ENCODE results near the gene LAMC1.

Gene LAMC1

DNA sequence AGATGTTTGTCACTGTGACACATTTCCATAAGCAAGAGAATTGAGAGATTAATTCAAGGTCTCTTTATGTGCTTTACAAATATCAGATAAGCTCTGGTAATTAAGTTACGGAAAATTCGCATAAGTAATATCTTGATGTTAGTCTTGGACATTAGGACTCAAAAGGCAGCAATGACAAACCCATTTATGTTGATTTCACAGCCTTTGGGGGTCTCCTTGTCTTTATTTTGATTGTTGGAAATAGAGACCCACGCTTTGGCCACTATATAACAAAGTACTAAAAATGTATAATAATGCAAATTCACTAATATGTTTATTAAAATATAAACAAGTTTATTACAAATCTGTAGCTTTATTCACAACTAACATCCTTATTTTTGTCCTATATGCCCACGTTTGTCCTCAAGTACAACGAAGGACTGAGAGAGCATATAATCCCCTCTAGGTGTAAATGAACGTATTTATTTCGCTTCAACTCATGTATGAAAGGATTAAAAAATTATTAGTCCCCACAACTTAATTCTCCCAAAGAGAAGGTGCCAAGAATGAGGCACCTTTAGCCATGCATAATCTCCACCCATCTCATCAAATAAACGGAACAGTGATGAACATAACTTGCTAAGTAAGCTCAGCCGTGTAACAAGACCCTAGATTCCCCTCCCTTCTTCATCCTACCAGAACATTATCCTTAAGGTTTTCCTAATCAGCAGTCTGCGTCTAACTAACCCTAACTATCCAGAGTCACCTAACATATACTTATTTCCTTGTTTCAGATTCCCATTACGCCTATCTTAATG lies 1.6 kb upstream of the LAMC1 start:
- DNase-seq, result no peak

DNA sequence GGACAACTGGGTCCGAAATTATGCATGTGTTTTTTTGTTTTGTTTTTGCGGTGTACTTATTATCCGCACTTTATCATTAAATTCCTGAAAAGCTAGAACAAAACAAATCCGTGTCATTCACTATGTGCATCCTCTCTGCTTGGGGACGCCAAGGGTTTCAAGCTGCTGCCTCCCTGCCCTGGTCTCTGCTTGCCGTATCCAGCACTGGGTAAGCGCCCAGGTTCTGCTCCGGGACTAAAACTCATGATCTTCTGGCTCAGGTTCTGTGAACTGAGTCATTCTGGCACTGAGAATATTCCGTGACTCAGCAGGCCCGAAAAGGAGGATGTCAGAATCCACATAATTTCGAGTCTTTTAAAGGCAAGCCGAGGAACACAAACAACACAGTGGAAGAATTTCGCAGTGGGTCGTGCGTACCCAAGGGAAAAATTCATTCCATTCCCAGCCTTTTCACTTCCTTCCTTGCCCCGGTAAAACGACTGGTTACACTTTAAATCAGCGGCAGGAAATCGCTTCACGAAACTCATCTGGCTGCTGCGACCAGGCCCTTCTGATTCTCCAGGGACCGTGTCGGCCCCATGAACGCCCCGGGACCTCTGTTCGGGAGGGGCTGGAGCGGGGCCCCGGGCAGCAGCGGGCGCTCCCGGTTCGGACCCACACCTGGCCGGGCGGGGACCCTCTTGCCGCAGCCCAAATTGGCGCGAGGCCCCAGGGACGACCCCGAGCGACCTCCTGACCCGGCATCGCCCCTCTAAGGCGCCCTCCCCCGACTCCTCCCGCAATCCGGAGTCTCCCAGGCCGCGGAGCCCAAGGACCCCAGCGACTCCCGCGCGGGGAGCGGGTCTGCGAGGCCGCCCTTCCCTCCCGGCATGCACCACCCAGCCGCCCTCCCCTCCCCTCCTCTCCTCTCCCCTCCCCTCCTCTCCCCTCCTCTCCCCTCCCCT lies 746 bp upstream of the LAMC1 start:
- no peak for DNase-seq

DNA sequence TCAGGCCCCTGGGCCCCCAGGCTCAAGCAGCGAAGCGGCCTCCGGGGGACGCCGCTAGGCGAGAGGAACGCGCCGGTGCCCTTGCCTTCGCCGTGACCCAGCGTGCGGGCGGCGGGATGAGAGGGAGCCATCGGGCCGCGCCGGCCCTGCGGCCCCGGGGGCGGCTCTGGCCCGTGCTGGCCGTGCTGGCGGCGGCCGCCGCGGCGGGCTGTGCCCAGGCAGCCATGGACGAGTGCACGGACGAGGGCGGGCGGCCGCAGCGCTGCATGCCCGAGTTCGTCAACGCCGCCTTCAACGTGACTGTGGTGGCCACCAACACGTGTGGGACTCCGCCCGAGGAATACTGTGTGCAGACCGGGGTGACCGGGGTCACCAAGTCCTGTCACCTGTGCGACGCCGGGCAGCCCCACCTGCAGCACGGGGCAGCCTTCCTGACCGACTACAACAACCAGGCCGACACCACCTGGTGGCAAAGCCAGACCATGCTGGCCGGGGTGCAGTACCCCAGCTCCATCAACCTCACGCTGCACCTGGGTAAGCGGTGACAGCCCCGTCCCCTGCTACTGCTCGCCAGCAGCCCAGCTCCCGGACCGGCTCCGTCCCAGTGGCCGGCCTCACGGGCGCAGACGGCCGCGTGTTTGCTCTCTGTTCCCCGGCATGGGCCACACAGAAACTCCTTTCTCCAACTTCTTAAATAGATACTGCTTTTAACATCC lies 539 bp downstream of the LAMC1 start:
- peak; percentile 20 for DNase-seq

DNA sequence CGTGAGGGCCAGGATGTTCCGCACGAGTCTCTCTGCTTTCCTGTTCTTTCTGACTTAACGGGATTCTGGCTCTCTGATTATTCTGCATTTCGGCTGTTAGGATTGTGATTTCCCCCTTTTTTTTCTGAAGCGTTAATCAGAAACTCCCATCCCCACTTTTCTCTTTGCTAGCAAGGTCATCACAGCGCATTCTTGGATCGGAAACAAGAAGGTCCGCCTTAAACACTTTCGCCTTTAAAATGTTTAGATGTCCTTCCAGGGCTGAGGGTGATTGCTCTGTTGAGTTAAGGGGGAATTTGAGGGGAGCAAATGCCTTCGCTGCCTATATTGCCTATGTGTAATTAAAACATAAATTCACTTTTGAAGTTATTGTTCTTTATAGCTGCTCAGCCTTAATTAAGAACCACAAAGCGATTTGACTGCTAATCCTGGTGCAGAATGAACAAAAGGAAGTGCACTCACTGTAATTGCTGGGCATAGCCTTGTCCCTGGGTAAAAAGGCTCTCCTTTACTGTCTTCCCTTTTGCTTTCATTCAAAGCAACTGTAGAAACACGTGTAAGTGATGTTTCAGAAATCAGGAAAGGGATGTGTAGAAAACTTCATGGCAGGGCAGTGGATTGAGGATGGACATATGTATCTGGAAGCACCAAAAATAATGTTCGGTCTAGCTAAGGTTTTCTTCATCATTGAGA lies 1.2 kb downstream of the LAMC1 start:
- no peak for DNase-seq

DNA sequence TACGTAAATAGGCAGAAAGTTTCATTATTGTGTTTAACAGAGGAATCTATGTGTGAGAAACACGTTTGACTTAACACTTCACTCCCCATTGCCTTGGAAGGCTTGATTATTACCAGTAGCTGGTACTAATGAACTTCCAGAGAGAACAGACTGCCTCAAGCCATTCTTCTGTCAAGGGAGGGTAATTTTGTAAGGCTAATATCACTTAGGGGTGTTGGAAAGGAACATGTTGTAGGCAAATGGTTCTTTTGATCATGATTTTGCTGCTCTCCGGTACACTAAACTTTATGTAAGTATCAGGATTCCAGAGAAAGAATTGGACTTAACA lies 1.8 kb downstream of the LAMC1 start:
- DNase-seq, result no peak

DNA sequence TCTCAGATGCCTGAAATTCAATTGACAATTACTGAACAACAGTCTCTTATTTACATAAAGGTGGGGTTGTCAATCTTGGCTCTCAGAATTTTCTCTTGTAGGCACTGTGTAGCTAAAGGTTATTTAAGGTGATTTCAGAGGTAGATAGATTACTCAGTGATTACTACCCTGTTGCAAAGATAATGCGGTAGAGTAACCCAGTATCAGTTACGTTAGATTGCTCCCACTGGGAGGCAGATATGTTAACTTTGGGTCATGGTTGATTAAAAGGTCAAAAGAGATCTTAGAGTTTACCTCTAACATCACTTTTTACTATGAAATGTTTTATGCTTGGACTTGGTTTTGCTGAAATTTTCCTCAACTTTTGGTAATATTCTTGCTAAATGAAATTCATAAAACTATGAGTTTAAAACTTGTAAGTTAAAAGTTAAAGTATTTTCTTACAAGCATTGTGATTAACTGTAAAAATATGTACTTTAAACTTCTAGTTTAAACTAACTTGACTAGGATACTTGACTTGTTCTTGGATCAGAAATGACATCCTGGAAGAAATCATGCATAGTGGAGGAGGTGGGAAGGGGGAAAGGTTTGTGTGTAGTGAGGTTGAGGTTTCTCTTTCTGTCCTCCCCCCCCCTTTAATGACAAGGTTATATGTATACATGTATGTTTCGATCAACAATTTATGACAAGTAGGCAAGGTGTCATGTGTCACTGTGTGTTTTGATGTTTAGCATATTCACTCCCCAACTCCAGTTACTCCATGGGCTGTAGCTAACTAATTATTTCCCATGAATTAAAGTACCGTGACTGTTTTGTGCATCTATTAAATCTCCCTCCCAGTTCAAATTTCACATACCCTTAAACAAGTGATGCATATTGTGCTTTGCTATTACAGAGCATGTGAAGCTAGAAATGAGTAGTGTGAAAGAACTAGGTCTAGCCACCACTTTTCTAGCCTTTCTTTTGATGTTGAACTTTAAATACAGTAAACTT lies 2.9 kb downstream of the LAMC1 start:
- DNase-seq, result peak; percentile 5

DNA sequence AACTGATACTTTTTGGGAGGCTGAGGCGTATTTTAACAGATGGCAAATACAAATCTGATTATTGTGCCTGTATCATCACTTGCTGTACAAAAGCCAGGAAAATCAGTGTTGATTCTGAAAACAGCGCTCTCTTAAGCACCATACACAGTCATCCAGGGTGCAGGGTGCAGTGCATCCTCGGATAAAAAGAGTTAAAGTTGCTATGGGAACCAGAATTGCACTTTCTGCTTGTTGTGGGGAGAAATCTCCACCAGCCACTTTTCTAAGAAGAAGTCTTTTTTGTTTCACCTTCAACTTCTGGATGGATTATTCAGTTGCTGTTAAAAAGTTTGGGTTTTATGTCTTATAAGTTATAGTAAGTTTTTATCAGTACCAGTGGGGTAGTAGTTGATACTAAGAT lies 3.8 kb downstream of the LAMC1 start:
- no peak for DNase-seq

DNA sequence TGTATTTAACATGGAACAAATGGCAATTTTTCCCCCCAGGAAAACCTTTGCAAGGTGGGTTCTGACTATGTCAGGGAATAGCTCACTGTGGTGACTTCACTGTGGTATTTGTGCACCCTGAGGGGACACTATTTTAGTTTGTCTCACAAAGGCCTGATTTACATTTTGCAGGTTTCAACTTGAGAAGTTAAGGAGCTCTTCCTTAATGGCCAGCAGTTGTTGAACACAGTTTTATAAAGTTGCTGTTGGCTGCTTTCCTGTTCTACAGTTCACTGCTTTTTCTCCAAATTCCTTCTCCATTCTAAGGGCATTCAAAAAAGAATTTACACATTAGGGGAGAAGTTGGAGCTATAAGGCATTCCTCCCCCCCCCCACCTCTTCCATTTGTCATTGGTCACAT lies 4.6 kb downstream of the LAMC1 start:
- DNase-seq, result no peak

DNA sequence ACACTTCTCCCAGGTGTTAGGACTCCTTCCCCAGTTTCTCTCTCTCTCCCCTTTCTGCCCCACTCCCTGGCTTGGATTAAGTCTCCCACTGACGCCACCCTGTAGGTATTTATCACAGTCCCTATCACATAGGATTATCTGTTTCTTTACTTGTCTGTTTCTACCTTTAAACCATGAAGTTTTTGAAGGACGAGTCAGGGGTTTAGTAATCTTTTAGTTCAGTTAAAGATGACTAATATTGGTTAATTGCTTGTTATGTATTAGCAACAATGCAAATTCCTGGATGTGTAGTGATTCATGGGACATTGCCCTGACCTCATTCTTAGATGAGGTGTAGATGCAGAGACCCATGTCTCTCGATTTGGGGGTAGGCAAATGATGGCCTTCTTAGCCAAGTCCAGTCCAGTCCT lies 6.4 kb downstream of the LAMC1 start:
- no peak for DNase-seq

DNA sequence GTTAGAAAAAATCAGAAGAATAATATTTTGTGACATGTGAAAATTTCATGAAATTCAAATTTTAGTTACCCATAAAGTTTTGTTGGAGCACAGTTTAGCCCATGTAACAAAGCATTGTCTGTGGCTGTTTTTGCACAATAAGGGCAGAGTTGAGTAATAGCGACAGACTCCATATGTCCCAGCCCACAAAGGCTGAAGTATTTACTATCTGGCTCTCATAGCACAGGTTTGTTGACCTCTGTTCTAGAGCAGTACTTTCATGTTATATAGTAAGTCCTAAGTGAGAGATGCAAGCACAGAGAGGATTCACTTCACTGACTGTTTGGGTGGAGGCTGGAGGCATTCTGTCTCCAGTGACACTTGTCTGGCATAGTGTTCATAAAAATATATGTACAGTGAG lies 6.8 kb downstream of the LAMC1 start:
- no peak for DNase-seq

DNA sequence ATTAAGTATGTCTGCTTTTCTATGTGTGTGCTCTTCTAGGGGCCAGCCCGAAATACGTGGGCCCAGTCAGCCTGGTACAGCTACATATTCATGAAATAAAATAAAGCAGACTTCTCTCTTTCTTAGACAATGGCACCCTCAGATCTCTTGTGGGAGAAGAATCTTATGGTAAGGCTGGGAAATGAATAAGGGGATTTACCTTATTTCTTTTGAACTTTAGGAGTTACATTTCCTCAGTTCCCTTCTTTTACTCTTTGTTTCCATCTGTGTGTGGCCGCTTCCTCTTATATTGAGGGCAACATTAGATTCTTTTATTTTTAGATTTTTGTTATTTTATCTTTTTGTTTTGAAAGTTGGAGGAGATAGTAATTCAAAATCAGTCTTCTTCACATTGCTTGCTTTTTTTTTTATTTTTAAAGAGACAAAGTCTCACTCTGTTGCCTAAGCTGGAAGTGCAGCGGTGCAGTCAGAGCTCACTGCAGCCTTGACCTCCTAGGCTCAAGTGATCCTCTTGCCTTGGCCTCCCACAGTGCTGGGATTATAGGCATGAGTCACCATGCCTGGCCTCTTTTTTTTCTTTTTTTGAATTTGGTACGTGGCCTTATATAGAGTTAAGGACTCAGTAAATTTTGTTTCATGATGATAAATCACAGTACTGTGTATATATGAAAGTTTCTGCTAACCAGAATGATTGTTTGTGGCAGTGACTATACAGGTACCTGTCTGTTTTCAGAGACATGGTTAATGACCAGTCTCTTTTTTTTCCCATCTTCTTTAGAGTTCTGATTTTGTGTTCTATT lies 9.1 kb downstream of the LAMC1 start:
- no peak for DNase-seq

DNA sequence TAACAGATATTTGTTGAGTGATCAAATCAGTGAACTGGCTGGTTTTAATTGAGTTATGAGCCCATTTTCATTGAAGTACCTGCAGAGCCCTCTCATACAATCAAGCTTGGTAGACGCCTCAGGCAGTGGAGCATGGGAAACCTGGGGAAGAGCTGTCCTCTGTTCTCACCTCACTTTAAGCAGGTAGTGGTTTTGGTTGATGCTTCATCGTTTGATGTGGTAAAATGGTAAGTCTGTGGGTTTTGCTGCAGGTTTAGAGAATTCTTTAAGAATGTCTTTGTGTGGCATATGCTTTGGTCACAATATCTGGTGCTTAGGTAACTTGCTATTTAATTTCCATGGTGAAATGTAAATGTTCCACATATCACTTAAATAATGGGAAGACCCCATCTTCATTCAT lies 10.0 kb downstream of the LAMC1 start:
- DNase-seq, result no peak

DNA sequence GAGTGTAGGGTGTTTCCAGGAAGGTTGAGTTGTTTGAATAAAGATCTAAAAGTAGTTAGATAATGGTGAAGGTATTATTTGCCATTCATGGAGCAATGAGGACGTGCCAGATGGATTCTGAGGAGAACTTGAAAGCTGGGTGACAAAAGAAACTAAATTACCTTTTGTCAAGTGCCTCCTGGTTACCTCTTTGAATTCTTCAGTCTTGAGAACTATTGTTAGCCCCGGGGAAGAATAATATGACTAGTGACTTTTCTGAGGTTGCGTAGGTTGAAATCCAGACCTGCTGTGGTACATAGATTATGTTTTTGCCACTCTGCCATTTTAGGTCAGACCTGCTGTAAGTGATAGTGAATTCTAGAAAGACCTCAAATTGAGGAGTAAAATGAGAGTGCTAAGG lies 11.5 kb downstream of the LAMC1 start:
- no peak for DNase-seq

DNA sequence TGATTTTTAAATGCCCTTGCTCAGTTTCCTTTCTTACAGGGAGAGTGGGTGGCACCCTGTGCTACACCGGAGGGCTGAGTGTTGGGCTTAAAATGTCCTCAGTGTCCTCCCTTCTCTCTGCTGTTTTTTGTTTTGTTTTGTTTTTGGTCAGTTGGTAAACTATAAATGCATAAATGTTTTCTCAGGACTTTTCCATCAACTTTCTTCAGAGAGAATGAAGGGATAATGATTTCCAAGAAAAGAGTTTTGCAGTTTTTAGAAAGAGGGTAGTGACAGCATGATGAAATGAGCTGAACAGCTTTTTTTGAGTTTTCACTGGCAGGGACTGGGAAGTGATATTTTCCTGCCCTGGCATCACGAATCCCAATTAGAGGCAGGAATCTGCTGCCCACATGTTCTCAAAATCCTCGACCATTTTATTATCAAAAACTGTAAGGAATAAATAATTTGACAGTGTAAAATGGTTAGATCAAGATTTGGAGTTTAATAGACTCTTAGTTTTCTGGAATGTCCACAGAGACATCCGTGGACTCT lies 15.2 kb downstream of the LAMC1 start:
- DNase-seq, result no peak

DNA sequence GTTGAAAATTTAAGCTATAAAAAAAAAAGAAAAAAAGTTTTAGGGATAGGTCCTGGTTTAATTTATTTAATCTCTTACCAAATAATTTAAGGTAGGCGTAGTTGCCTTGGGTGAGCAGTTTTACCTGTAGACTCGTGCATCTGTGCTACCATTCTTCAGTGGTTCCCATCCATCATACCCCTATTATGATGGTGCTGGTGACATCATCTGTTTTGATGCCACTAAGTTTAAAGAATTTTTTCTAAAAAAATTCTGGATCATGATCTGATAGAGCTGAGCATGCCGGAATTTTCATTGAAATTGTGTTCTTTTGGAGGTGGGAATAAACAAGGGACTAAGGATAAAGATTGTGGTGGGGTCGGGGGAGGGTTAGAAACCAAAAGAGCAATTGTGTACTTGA lies 15.7 kb downstream of the LAMC1 start:
- DNase-seq, result no peak

DNA sequence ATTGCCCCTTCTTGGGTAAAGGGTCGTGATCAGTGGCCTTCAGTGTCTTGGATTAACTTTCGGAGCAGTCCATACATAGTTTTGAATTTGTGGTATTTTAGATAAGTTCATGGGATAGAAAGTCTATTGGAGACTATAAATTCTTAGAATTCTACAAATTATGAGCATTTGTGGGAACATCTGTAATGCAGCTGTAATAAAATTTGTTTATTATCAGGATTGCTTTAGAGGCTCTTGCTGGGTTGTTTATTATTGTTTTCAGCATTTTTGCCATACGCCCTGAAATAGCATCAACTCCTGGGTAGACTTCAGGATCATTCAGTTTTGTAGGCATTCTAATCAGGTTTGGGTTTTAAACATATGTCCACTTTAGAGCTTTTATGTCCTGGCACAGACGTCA lies 16.1 kb downstream of the LAMC1 start:
- DNase-seq, result no peak

DNA sequence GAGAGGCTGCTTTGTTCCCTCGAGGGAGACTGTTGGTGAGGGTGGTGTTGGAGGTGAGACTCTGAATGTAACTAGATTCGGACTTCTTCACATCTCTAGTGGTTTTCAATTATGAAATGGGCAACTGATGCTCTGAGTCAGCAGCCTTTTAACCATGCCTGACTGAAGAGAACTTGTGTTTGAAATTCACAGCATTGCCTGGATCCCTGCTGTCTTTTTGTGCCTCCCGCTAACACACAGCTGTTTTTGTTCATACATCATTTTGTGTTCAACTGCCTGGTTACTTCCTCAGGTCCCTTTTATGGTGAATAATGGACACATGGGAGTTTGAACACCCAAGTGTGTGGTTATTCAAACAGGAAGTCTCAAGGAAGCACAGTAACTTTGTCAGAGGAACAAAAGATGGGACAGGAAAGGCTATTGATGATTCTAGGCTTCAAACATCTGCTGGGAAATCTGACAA lies 16.8 kb downstream of the LAMC1 start:
- no peak for DNase-seq

DNA sequence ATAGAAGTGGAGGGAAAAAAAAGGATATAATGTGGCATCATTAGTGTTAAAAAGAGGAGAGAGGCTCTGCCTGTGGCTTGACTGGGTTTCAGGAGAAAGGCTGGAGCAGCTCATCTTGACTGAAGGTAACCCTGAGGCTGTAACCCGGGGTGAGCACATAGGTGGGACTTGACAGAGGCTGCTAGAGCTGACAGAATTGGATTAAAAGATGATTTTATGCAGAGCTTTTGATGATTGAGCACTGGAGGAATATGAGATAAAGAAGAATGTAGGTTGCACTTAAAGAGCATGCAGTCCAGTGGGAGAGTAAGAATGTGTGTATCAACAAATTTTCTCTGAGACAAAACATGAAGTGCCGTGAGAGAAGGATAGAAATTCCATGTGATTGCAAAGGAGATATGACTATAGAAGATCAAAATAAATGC lies 17.3 kb downstream of the LAMC1 start:
- no peak for DNase-seq

DNA sequence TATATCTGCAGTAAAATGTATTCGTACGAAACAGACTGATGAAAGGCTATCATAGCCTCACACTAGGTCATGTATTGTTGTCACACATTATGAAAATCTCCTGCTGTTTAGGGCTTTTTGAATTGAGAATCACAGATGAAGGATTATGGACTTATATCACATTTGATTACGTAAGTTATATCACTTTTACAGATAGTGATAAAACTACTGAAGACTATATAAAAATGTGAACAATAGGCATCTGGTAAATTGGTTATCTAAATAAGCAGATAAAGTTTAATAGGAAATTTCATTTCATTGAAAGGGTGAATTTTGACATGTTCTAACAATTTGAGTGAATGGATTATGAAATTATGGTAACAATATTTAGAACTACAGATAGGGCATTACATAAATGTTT lies 20.0 kb downstream of the LAMC1 start:
- DNase-seq, result no peak
